Middle frontal gyrus (tissue), 1 donor: ENCODE results near the gene GNA12.
A peak's percentile ranks its signal among the peaks of the same experiment; 100 is the strongest.

Source experiments
- DNase-seq: peaks from one replicate; pipeline ENCODE4 v3.0.0-alpha.2; 2015; ENCODE audit warnings: low spot score; ENCODE audit errors: extremely low spot score

Gene GNA12

GRCh38 chr7:2785071-2785500, 59.0 kb downstream of the GNA12 start:
- DNase-seq, result no peak

- no peak for DNase-seq
Measured at GRCh38 chr7:2782565-2782964, 61.5 kb downstream of the GNA12 start.

- no peak for DNase-seq
Measured at GRCh38 chr7:2782121-2782520, 62.0 kb downstream of the GNA12 start.

GRCh38 chr7:2781636-2782035, 62.5 kb downstream of the GNA12 start:
- DNase-seq, result no peak

- no peak for DNase-seq
Measured at GRCh38 chr7:2779051-2779450, 65.1 kb downstream of the GNA12 start.

- DNase-seq, result no peak
Measured at GRCh38 chr7:2777898-2778535, 66.1 kb downstream of the GNA12 start.

GRCh38 chr7:2776401-2776800, 67.7 kb downstream of the GNA12 start:
- DNase-seq, result no peak

GRCh38 chr7:2775785-2776184, 68.3 kb downstream of the GNA12 start:
- no peak for DNase-seq

GRCh38 chr7:2775376-2775775, 68.7 kb downstream of the GNA12 start:
- DNase-seq, result no peak

- DNase-seq, result no peak
Measured at GRCh38 chr7:2774935-2775334, 69.2 kb downstream of the GNA12 start.

GRCh38 chr7:2774280-2774679, 69.8 kb downstream of the GNA12 start:
- no peak for DNase-seq

GRCh38 chr7:2773608-2774007, 70.5 kb downstream of the GNA12 start:
- DNase-seq, result no peak

GRCh38 chr7:2771274-2771731, 72.8 kb downstream of the GNA12 start:
- no peak for DNase-seq

- no peak for DNase-seq
Measured at GRCh38 chr7:2764621-2765020, 79.5 kb downstream of the GNA12 start.

- no peak for DNase-seq
Measured at GRCh38 chr7:2763597-2763996, 80.5 kb downstream of the GNA12 start.

GRCh38 chr7:2761801-2762497, 82.2 kb downstream of the GNA12 start:
- DNase-seq, result no peak

GRCh38 chr7:2761131-2761624, 82.9 kb downstream of the GNA12 start:
- DNase-seq, result no peak

GRCh38 chr7:2760098-2760889, 83.8 kb downstream of the GNA12 start:
- peak; percentile 37 for DNase-seq

GRCh38 chr7:2759736-2760097, 84.4 kb downstream of the GNA12 start:
- peak; percentile 43 for DNase-seq

- DNase-seq, result no peak
Measured at GRCh38 chr7:2758673-2759616, 85.2 kb downstream of the GNA12 start.
